GM21723 (cell line): ENCODE data around the gene SPACA1.
"Not testable (repeated sequence)": the region's sequence is repeated elsewhere in the genome, so short reads cannot be mapped to it uniquely, and the experiment has no call there.

Experiments
- ATAC-seq: cut with Tn5 transposase; IDR thresholded peaks from one replicate; pipeline ENCODE4 v1.9.1; 2021; ENCODE audit warnings: mild to moderate bottlenecking, moderate library complexity; ENCODE audit not compliant: unreplicated experiment

SPACA1 gene

DNA sequence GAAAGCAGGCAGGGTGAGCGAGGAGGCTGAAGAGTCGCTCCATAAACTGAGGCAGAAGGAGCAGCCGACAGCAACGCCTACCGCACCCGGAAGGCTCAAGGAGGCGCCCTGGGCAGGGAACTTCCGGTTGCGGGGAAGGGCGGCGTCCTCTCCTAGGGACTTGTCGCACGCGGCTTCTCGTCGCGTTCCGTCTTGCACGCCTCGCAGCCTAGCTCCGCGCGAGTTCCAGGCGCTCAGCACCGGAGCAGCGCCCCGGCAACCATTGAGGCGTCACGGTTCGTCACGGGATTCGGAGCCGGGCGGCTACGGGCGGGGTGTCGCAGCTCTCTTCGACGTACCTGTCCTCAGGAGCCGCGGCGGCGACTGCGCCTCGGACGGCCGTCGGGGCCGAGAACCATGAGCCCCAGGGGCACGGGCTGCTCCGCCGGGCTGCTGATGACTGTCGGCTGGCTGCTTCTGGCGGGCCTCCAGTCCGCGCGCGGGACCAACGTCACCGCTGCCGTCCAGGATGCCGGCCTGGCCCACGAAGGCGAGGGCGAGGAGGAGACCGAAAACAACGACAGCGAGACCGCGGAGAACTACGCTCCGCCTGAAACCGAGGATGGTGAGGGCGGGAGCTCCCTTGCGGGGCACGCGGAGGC lies at the start of gene SPACA1:
TSS of gene SPACA1 (plus strand) at position 332 of the 641 bp plus-strand sequence. CDS start at position 397, 65 bp downstream.
- no peak for ATAC-seq

DNA sequence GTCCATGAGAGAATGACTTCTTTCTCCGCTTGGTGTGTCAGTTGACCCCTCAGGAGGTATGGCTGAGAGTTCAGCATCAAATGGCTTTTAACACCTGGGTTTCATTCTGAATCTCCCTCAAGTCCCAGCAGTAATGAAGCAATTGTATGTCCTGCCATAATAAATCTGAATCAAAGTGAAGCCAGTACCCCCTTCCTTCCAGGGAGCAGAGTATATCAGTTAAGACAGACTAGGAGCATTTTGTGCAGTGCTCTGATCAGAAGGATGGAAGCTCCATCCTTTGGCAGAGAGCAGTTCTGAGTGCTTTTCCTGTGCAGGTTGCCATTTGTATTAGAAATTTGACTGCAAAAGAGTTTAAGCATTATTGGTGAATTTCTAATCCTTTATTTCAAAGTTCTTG lies 46.9 kb upstream of the SPACA1 start:
- no peak for ATAC-seq

DNA sequence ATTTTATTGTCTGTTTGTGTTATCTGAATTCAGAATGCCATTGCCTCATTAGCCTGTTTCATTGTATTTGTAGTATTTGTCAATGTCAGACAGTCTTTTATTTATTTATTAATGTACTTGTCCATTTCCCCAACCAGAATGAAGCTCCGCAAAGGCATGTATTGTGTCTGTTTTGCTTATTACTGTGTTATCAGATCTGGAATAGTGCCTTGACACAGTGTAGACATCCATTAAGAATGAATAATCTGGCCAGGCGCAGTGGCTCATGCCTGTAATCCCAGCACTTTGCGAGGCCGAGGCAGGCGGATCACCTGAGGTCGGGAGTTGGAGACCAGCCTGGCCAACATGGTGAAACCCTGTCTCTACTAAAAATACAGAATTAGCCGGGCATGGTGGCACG lies 46.4 kb upstream of the SPACA1 start:
- ATAC-seq = not testable (repeated sequence)

- ATAC-seq = no peak
Measured at GRCh38 chr6:88004707-88005106, 42.9 kb upstream of the SPACA1 start.

GRCh38 chr6:88006557-88006956 lies 41.1 kb upstream of the SPACA1 start:
- no peak for ATAC-seq

DNA sequence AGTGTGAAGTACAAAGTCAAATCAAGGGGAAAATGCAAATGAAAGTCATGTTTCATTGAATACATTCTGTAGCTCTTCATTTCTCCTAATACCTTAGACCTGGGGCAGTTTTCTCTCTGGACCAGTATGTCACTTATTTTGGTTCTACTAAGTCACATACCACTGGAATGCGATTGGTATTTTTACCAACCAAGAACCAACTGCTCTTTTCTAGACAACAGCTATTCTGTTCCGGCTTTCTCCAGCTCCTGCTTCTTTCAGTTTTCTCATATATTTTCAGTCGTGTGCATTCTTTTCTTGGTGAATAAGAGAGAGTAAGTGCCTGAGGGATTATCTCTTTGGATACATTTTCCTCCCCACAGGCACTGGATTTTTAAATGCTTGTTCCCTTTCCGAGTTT lies 39.2 kb upstream of the SPACA1 start:
- ATAC-seq = no peak

GRCh38 chr6:88008831-88009231 lies 38.8 kb upstream of the SPACA1 start:
- ATAC-seq = no peak

GRCh38 chr6:88013015-88013414 lies 34.6 kb upstream of the SPACA1 start:
- ATAC-seq = no peak

GRCh38 chr6:88013554-88013953 lies 34.1 kb upstream of the SPACA1 start:
- no peak for ATAC-seq

GRCh38 chr6:88020439-88020838 lies 27.2 kb upstream of the SPACA1 start:
- no peak for ATAC-seq

GRCh38 chr6:88024696-88025095 lies 22.9 kb upstream of the SPACA1 start:
- ATAC-seq = no peak

GRCh38 chr6:88031550-88031949 lies 16.1 kb upstream of the SPACA1 start:
- no peak for ATAC-seq

DNA sequence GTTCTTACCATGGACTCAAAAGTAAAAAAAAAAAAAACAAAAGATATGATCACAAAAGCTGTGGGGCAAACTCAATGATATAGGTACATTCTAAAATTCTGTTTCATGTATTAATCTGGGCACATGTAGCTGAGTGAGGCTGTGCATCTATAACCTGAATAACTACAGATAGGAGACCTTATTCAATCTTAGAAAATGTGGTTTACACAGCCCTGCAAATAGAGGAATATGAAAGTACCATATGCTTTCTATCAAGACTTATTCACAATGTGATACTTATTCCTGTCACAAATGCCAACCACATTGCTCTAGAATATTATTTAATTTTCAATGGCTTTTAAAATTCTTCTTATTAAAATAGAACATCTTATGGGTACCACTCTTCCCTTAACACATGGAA lies 3.1 kb upstream of the SPACA1 start:
- no peak for ATAC-seq

DNA sequence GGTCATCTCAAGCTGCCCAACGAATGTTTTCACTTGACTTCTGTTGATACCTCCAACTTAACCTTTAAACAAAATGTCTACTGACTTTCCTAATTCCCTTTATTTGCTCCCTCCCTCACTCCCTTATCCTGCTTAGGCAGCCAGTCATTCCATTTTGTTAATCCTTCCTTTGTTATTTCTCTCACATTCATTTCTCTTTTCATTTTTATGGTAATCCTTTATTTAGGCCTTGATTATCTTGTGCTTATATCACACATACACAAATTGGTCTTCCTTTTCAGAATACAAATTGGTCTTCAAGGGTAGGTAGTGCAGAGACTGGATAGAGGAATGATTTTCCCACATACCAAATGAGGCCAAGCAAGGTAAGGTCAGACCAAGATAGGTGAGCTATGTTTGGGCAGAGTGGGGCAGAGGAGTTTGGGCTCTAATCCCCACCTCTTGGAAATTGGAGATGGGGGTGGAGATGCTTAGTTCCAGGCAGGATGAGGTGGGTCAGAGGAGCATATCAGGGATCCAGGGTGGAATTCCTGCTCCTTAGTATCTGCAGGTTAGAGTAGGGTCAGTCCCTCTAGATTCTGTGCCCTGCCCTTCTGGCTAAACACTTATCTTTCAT lies 2.0 kb upstream of the SPACA1 start:
- no peak for ATAC-seq

- ATAC-seq = no peak
Measured at GRCh38 chr6:88048578-88048977, 937 bp downstream of the SPACA1 start.

- ATAC-seq = no peak
Measured at GRCh38 chr6:88050140-88050818, 2.6 kb downstream of the SPACA1 start.

GRCh38 chr6:88059191-88059590 lies 11.6 kb downstream of the SPACA1 start:
- ATAC-seq = no peak

DNA sequence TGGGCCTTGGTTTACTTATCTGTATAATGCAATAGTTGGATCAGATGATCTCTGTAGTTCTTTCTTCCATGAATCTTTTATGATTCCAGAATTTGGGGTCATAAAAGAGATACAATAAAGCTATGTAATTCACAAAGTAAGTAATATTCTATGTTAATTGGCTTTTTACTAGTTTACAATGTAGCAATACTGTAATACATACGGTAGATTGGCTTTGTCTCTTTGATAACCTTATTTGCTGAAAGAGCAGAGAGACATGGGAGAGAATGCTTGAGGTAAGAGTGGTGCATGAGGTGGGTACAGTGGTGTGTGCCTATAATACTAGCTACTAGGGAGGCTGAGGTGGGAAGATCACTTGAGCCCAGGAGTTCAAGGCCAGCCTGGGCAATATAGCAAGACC lies 14.7 kb downstream of the SPACA1 start:
- no peak for ATAC-seq

- no peak for ATAC-seq
Measured at GRCh38 chr6:88072462-88072861, 24.8 kb downstream of the SPACA1 start.

DNA sequence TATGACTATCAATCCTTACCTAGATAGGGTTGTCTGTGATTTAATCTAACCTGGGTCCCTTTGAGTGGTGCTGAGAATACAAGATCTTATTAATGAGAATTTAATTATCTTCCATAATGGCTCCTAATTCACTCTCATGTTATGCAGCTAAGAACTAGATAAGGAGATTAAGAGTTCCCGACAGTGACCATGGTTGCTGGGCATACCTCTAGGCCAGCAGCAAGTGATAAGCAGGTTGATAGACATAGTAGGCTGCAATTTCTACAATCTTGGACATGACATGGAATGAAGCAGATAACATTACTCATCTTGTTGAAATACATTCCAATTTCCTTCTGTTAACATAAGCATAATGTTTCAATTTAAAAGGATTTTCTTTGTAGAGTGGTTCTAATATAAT lies 27.1 kb downstream of the SPACA1 start:
- no peak for ATAC-seq

GRCh38 chr6:88077305-88077704 lies 29.7 kb downstream of the SPACA1 start:
- ATAC-seq = no peak

- ATAC-seq = no peak
Measured at GRCh38 chr6:88086792-88087191, 39.2 kb downstream of the SPACA1 start.
